Measurements from ENCODE around the gene DISP1. TPM values are rescaled to one million over a fixed set of nuclear protein-coding genes. Genes with fewer than 3 reads are reported as not detected.
A peak's percentile ranks its signal among the peaks of the same experiment; 100 is the strongest.

DISP1 gene
- total and polyA plus RNA-seq, 7 donors = 0.46 to 31.3 (median 17.1) TPM

- Histone ChIP-seq H3K27me3 (no peaks in the 10 kb centered on the region), H3K36me3 (no peaks in the 10 kb centered on the region), H3K27ac (peak overlapping the region in 3 of 4 donors; percentile 41 to 60 (median 53)), H3K4me3 (no peak overlapping the region), H3K4me1 (peaks cover 0 to 48% (median 18%) of the 10 kb centered on the region in 4 donors), H3K9me3 (no peaks in the 10 kb centered on the region)
- 41 to 67% methylated on average over 4 of the region's 4 CpGs for WGBS, 2 donors
- intact Hi-C loops (cut with DNase I) = loop anchor here (1.0 to 10.0 kb wide), 3 partner anchors 54 to 894 kb away; partner anchors contain the start of gene FAM177B
- no peak for TF ChIP-seq POLR2AphosphoS5 (IDR thresholded peaks at IDR 0.05)
- TF ChIP-seq EP300 (IDR thresholded peaks at IDR 0.05) = no peak
- no peak for TF ChIP-seq POLR2A (IDR thresholded peaks at IDR 0.05)
- no peak for TF ChIP-seq CTCF (IDR thresholded peaks at IDR 0.05)
- no peak for DNase-seq
Measured at GRCh38 chr1:222791006-222791710, 23.7 kb upstream of the DISP1 start.

GRCh38 chr1:222792744-222793143 lies 22.1 kb upstream of the DISP1 start:
- H3K36me3 ChIP-seq = no peaks in the 10 kb centered on the region
- intact Hi-C loops (cut with DNase I) = loop anchor here (2.0 to 10.0 kb wide), 3 partner anchors 55 to 892 kb away; partner anchors contain the start of gene FAM177B
- no peaks in the 10 kb centered on the region for H3K9me3 ChIP-seq
- no peak for DNase-seq
- no peak for TF ChIP-seq POLR2AphosphoS5 (IDR thresholded peaks at IDR 0.05)
- peak; percentile 34 to 56 (median 48) for TF ChIP-seq CTCF (IDR thresholded peaks at IDR 0.05)
- H3K4me3 ChIP-seq = no peak overlapping the region
- 7 to 17% methylated on average over 2 of the region's 2 CpGs for WGBS, 2 donors
- H3K4me1 ChIP-seq = peaks cover 0 to 42% (median 15%) of the 10 kb centered on the region in 4 donors
- no peak overlapping the region for H3K27ac ChIP-seq
- no peaks in the 10 kb centered on the region for H3K27me3 ChIP-seq

- no peak for DNase-seq
- no peak overlapping the region for H3K27ac ChIP-seq
- no peaks in the 10 kb centered on the region for H3K27me3 ChIP-seq
- H3K36me3 ChIP-seq = no peaks in the 10 kb centered on the region
- WGBS, 2 donors = 80 to 88% methylated on average over 6 of the region's 6 CpGs
- no peaks in the 10 kb centered on the region for H3K9me3 ChIP-seq
- no peak for TF ChIP-seq POLR2AphosphoS5 (IDR thresholded peaks at IDR 0.05)
- no peak for TF ChIP-seq CTCF (IDR thresholded peaks at IDR 0.05)
- TF ChIP-seq POLR2A (IDR thresholded peaks at IDR 0.05) = no peak
- TF ChIP-seq EP300 (IDR thresholded peaks at IDR 0.05) = no peak
- peaks cover 0 to 54% (median 24%) of the 10 kb centered on the region in 4 donors for H3K4me1 ChIP-seq
- intact Hi-C loops (cut with DNase I) = loop anchor here (5.0 to 10.0 kb wide), 2 partner anchors 58 to 890 kb away; partner anchors contain the start of gene FAM177B
- H3K4me3 ChIP-seq = no peak overlapping the region
Measured at GRCh38 chr1:222794656-222795474, 20.0 kb upstream of the DISP1 start.

GRCh38 chr1:222798116-222798515 lies 16.7 kb upstream of the DISP1 start:
- Histone ChIP-seq H3K36me3 (no peaks in the 10 kb centered on the region), H3K4me1 (peaks cover 0 to 28% (median 13%) of the 10 kb centered on the region in 4 donors), H3K27me3 (no peaks in the 10 kb centered on the region), H3K9me3 (no peaks in the 10 kb centered on the region), H3K4me3 (no peak overlapping the region), H3K27ac (peak overlapping the region in 1 of 4 donors; percentile 42)
- intact Hi-C loops (cut with DNase I) = loop anchor here (10.0 kb wide), 1 partner anchor 887 kb away; no protein-coding TSS in a partner anchor
- DNase-seq = no peak
- TF ChIP-seq POLR2A (IDR thresholded peaks at IDR 0.05) (no peak), CTCF (IDR thresholded peaks at IDR 0.05) (no peak), EP300 (IDR thresholded peaks at IDR 0.05) (no peak), POLR2AphosphoS5 (IDR thresholded peaks at IDR 0.05) (no peak)
